ENCODE data around the gene SLC22A5.

Gene SLC22A5

GRCh38 chr5:132425009-132425937, 55.8 kb downstream of the SLC22A5 start:
- in situ Hi-C loops (cut with HindIII; ENCODE audit: low sequenced_read_pairs), result no loop called here
- TF ChIP-seq, protein P1, sequence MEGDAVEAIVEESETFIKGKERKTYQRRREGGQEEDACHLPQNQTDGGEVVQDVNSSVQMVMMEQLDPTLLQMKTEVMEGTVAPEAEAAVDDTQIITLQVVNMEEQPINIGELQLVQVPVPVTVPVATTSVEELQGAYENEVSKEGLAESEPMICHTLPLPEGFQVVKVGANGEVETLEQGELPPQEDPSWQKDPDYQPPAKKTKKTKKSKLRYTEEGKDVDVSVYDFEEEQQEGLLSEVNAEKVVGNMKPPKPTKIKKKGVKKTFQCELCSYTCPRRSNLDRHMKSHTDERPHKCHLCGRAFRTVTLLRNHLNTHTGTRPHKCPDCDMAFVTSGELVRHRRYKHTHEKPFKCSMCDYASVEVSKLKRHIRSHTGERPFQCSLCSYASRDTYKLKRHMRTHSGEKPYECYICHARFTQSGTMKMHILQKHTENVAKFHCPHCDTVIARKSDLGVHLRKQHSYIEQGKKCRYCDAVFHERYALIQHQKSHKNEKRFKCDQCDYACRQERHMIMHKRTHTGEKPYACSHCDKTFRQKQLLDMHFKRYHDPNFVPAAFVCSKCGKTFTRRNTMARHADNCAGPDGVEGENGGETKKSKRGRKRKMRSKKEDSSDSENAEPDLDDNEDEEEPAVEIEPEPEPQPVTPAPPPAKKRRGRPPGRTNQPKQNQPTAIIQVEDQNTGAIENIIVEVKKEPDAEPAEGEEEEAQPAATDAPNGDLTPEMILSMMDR (IDR thresholded peaks at IDR 0.05; ENCODE audit: low read depth, low read length, missing control alignments), result no peak
- DNase-seq (ENCODE audit: low read depth), result no peak
- no peak overlapping the region for H3K4me3 ChIP-seq (ENCODE audit: low read depth, low read length)

- H3K4me3 ChIP-seq (ENCODE audit: low read depth, low read length), result no peak overlapping the region
- TF ChIP-seq, protein P1 (IDR thresholded peaks at IDR 0.05; ENCODE audit: low read depth, low read length, missing control alignments), result no peak
- in situ Hi-C loops (cut with HindIII; ENCODE audit: low sequenced_read_pairs), result no loop called here
- DNase-seq (ENCODE audit: low read depth), result no peak
Observed at GRCh38 chr5:132425975-132426524, 56.5 kb downstream of the SLC22A5 start.

DNA sequence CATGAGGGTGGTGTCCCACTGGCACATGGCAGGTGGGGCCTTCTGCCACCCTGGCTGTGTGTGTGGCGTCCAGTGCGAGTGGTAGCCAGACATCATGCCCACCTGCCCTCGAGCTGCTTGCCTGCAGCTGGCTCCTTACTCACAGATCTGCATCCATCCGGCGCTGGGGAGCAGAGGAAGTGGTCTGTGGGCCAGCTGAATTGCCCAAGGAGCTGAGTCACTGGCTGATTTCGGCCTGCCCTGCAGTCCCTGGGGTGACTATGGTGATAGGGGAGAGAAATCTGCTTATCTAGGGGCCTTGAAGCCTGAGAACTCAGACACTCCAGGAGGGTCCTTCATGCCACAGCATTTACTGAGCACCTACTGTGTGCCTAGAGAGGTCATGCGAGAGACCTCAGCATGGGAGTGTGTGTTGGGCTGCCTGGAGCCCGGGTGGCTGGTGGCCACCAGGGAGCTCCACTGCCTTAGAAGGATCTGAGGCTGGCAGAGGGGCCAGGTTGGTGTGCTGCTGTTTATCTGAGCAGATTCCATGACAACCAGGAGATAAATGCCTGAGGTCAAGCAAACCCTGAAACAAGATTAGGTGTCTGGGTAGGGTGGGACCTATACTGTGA, 57.1 kb downstream of the SLC22A5 start:
- no peak overlapping the region for H3K4me3 ChIP-seq (ENCODE audit: low read depth, low read length)
- peak; percentile 65 for DNase-seq (ENCODE audit: low read depth)
- TF ChIP-seq, protein P1 (IDR thresholded peaks at IDR 0.05; ENCODE audit: low read depth, low read length, missing control alignments), result peak; percentile 55
- in situ Hi-C loops (cut with HindIII; ENCODE audit: low sequenced_read_pairs), result no loop called here

- TF ChIP-seq, protein P1 (IDR thresholded peaks at IDR 0.05; ENCODE audit: low read depth, low read length, missing control alignments), result no peak
- H3K4me3 ChIP-seq (ENCODE audit: low read depth, low read length), result no peak overlapping the region
- DNase-seq (ENCODE audit: low read depth), result no peak
- in situ Hi-C loops (cut with HindIII; ENCODE audit: low sequenced_read_pairs), result no loop called here
Observed at GRCh38 chr5:132427281-132428146, 58.0 kb downstream of the SLC22A5 start.

DNA sequence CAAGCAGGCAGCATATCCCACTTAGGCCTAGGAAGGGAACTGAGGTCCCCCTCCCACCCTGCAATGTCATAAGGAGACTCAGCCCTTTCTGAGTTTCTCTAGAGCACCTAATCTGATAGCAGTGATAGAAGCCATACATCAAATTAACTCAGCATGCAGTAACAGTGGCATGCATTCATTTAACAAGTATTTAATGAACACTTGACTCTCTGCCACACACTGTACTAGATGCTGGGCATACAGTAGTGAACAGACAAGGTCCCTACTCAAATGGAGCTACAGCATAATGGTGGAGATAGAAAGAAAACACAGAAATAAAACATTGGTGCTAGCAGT, 58.6 kb downstream of the SLC22A5 start:
- TF ChIP-seq, protein P1 (IDR thresholded peaks at IDR 0.05; ENCODE audit: low read depth, low read length, missing control alignments), result no peak
- H3K4me3 ChIP-seq (ENCODE audit: low read depth, low read length), result no peak overlapping the region
- in situ Hi-C loops (cut with HindIII; ENCODE audit: low sequenced_read_pairs), result no loop called here
- DNase-seq (ENCODE audit: low read depth), result no peak

Data from astrocyte of the cerebellum (primary cell).